ENCODE results near the gene CAND2. TPM values are rescaled to one million over a fixed set of nuclear protein-coding genes. Genes with fewer than 3 reads are reported as not detected.

CAND2 gene
- total and polyA plus RNA-seq, 2 of the 8 experiments (the other 6 are each of a cell fraction or from before 2014, with no cell fraction given) = 8.7 TPM

DNA sequence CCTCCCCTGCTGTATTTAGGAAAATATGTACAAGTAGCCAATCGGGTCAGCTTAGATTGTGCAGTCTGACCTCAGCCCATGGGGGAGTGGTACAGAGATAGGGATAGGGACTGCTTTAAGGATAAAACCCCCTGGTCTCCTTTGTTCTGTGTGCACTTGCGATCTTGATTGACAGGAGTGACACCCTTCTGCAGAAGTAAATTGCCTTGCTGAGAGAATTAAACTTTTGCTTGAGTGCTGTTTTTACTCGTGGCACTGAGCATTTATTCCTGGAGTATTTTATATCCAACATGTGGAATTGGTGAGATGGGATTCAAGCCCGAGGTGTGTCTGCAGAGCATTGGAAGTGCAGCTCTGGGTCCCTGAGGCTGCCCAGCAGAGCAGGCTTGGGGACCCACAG, 68.8 kb downstream of the CAND2 start:
- H3K36me3 ChIP-seq (ENCODE audit: control insufficient read depth in 2 of 4, insufficient read depth in 4 of 4, low read length in 3 of 4) = no peaks in the 10 kb centered on the region
- no peak overlapping the region for H3K4me2 ChIP-seq (ENCODE audit: insufficient read depth in 1 of 2, low read depth in 2 of 2, low read length in 2 of 2)
- H3K4me3 ChIP-seq (ENCODE audit: extremely low read depth in 1 of 4, insufficient read depth in 2 of 4, low read depth in 3 of 4, low read length in 4 of 4) = no peak overlapping the region
- no peak overlapping the region for H2AFZ ChIP-seq (ENCODE audit: low read length)
- no peak overlapping the region for H3K9ac ChIP-seq (replicated peaks in 1 of 4; ENCODE audit: extremely low read depth in 1 of 4, low read depth in 3 of 4, low read length in 3 of 4)
- no peak overlapping the region for H2BK120ac ChIP-seq (replicated peaks; ENCODE audit: low read depth, low read length)
- no peak overlapping the region for H3K56ac ChIP-seq (replicated peaks; ENCODE audit: insufficient read length, low read depth, low read length)
- TF ChIP-seq EP300 (IDR thresholded peaks at IDR 0.05; ENCODE audit: borderline replicate concordance in 1 of 2, low read depth in 2 of 2, low read length in 2 of 2) = no peak
- TF ChIP-seq, protein P1, sequence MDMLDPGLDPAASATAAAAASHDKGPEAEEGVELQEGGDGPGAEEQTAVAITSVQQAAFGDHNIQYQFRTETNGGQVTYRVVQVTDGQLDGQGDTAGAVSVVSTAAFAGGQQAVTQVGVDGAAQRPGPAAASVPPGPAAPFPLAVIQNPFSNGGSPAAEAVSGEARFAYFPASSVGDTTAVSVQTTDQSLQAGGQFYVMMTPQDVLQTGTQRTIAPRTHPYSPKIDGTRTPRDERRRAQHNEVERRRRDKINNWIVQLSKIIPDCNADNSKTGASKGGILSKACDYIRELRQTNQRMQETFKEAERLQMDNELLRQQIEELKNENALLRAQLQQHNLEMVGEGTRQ (IDR thresholded peaks at IDR 0.05; ENCODE audit: low read length) = no peak
- no peak for TF ChIP-seq SIRT6 (IDR thresholded peaks at IDR 0.05; ENCODE audit: low read length)
- no peak for TF ChIP-seq POU5F1 (IDR thresholded peaks at IDR 0.05; ENCODE audit: low read depth, low read length)
- TF ChIP-seq POLR2AphosphoS5 (IDR thresholded peaks at IDR 0.05; ENCODE audit: low read depth, low read length) = no peak
- no peak for TF ChIP-seq KDM5A (IDR thresholded peaks at IDR 0.05; ENCODE audit: low read length)
- TF ChIP-seq BCL11A (IDR thresholded peaks at IDR 0.05; ENCODE audit: low read depth in 2 of 2, low read length in 2 of 2) = no peak
- no peak for TF ChIP-seq SP2 (IDR thresholded peaks at IDR 0.05; ENCODE audit: low read length)
- H4K20me1 ChIP-seq (replicated peaks in 1 of 2; ENCODE audit: control insufficient read depth in 1 of 2, insufficient read depth in 2 of 2, low read length in 2 of 2) = no peaks in the 10 kb centered on the region
- H3K79me1 ChIP-seq (ENCODE audit: low read depth, low read length) = no peaks in the 10 kb centered on the region
- H2BK15ac ChIP-seq (ENCODE audit: low read length) = no peak overlapping the region
- no peak for DNase-seq (ENCODE audit: low read depth in 1 of 2, low spot score in 2 of 2)
- no peak for FAIRE-seq
- H4K5ac ChIP-seq (ENCODE audit: insufficient read length, low read depth, low read length) = no peak overlapping the region
- no peak overlapping the region for H3K23ac ChIP-seq (ENCODE audit: insufficient read length)
- H4K8ac ChIP-seq (ENCODE audit: extremely low read depth, insufficient read depth, low read length) = no peak overlapping the region
- WGBS, 2 experiments (ENCODE audit: extremely low coverage in 1 of 2, insufficient coverage in 1 of 2, insufficient read length in 1 of 2, insufficient replicate concordance in 2 of 2, low coverage in 1 of 2, low lambda C conversion rate in 2 of 2, missing lambda C conversion rate in 1 of 2) = 84% methylated on average over 4 of the region's 4 CpGs; no CpG with 5 or more reads in 1 of the 2 experiments
- peaks cover 0 to 2% (median 0%) of the 10 kb centered on the region in 4 experiments; a peak in 2 of 7 replicates for H3K27me3 ChIP-seq (replicated peaks in 1 of 4; ENCODE audit: control insufficient read depth in 3 of 4, extremely low read depth in 1 of 4, insufficient read depth in 3 of 4, low read length in 3 of 4)
- H3K79me2 ChIP-seq (ENCODE audit: control insufficient read depth in 1 of 2, insufficient read depth in 2 of 2, low read length in 2 of 2) = no peaks in the 10 kb centered on the region
- ChIA-PET POLR2A (ENCODE audit: partially characterized antibody) (interaction anchor here (0.8 to 22.9 kb wide), 2 partner anchors 8 to 28 kb away, joined by 3 to 314 read pairs; partner anchors contain the start of gene RPL32), CTCF (ENCODE audit: partially characterized antibody) (interaction anchor here (0.6 to 21.3 kb wide), 7 partner anchors 13 to 145 kb away, joined by 3 to 353 read pairs (median 4); partner anchors contain the start of gene RPL32)
- H4K91ac ChIP-seq (replicated peaks; ENCODE audit: insufficient read length, low read length) = no peak overlapping the region
- peaks cover 0 to 2% (median 2%) of the 10 kb centered on the region in 4 experiments; a peak in 3 of 7 replicates for H3K4me1 ChIP-seq (replicated peaks in 1 of 4; ENCODE audit: control insufficient read depth in 3 of 4, insufficient read depth in 4 of 4, low read length in 3 of 4)
- no peak overlapping the region for H3K4ac ChIP-seq (replicated peaks; ENCODE audit: insufficient read length, low read depth, low read length)
- no peak overlapping the region for H3K18ac ChIP-seq (ENCODE audit: extremely low read depth, low read length)
- no peak overlapping the region for H2BK5ac ChIP-seq (ENCODE audit: low read depth, low read length)
- no peak overlapping the region for H3K27ac ChIP-seq (ENCODE audit: low read depth, low read length)
- H3K14ac ChIP-seq (ENCODE audit: insufficient read length) = no peak overlapping the region
- no peak overlapping the region for H2AK5ac ChIP-seq (ENCODE audit: low read depth, low read length)
- H3K9me3 ChIP-seq (ENCODE audit: insufficient read depth in 2 of 2, low read depth in 1 of 2, low read length in 1 of 2) = no peaks in the 10 kb centered on the region
- no peak overlapping the region; the same call in 1 of the 2 replicates for H2BK12ac ChIP-seq (ENCODE audit: low read depth, low read length)
- H2BK20ac ChIP-seq (ENCODE audit: low read length) = no peak overlapping the region
- H3K23me2 ChIP-seq (ENCODE audit: low read depth, low read length) = peaks cover 4% of the 10 kb centered on the region; the same call in 1 of the 2 replicates

Measured in H1 (cell line).